Activated gamma-delta T cell treated with Interleukin-2 at 50 U/mL for 16 hours (primary cell): Measurements from ENCODE around the gene LIMK2.
"Not testable (repeated sequence)": the region's sequence is repeated elsewhere in the genome, so short reads cannot be mapped to it uniquely, and the experiment has no call there.

Experiments used
- DNase-seq: peaks from one replicate; pipeline ENCODE4 v3.0.0-alpha.2; 2020

Gene LIMK2

GRCh38 chr22:31244943-31245451, 32.9 kb downstream of the LIMK2 start:
- DNase-seq: no peak

GRCh38 chr22:31245998-31246397, 33.9 kb downstream of the LIMK2 start:
- not testable (repeated sequence) for DNase-seq

- no peak for DNase-seq
Observed at GRCh38 chr22:31246687-31247086, 34.6 kb downstream of the LIMK2 start.

- DNase-seq: no peak
Observed at GRCh38 chr22:31247726-31248125, 35.6 kb downstream of the LIMK2 start.

- DNase-seq: peak; percentile 65
Observed at GRCh38 chr22:31248138-31248745, 36.1 kb downstream of the LIMK2 start.

GRCh38 chr22:31248965-31249958, 37.2 kb downstream of the LIMK2 start:
- DNase-seq: no peak

- DNase-seq: no peak
Observed at GRCh38 chr22:31250740-31251600, 38.9 kb downstream of the LIMK2 start.

- DNase-seq: no peak
Observed at GRCh38 chr22:31253949-31254348, 41.9 kb downstream of the LIMK2 start.

- DNase-seq: no peak
Observed at GRCh38 chr22:31259798-31260473, 47.8 kb downstream of the LIMK2 start.

GRCh38 chr22:31260474-31260856, 48.4 kb downstream of the LIMK2 start:
- no peak for DNase-seq

- no peak for DNase-seq
Observed at GRCh38 chr22:31262312-31263133, 50.4 kb downstream of the LIMK2 start.

- no peak for DNase-seq
Observed at GRCh38 chr22:31263896-31264640, 52.0 kb downstream of the LIMK2 start.

- no peak for DNase-seq
Observed at GRCh38 chr22:31268281-31268680, 56.2 kb downstream of the LIMK2 start.

- no peak for DNase-seq
Observed at GRCh38 chr22:31269892-31270579, 57.9 kb downstream of the LIMK2 start.

- DNase-seq: no peak
Observed at GRCh38 chr22:31271026-31271425, 58.9 kb downstream of the LIMK2 start.

- DNase-seq: no peak
Observed at GRCh38 chr22:31271485-31271884, 59.4 kb downstream of the LIMK2 start.

GRCh38 chr22:31272522-31273446, 60.7 kb downstream of the LIMK2 start:
- peak; percentile 54 for DNase-seq

- DNase-seq: no peak
Observed at GRCh38 chr22:31274017-31274416, 61.9 kb downstream of the LIMK2 start.

- no peak for DNase-seq
Observed at GRCh38 chr22:31275018-31275417, 62.9 kb downstream of the LIMK2 start.
